ENCODE results near the gene FGGY.

Gene FGGY

DNA sequence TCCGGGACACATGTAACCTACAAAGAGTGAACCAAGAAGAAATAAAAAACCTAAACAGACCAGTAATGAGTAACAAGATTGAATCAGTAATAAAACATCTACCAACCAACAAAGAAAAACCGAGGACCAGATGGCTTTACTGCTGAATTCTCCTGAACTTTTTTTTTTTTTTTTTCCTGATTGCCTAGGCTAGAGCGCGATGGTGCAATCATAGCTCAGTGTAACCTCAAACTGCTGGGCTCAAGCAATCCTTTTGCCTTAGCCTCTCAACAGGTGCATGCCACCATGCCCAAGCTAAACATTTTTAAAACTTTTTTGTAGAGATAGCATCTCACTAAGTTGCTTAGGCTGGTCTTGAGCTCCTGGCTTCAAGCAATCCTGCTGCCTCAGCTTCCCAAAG is 11.2 kb upstream of the FGGY start:
- DNase-seq (ENCODE audit: low spot score) (no peak), ATAC-seq (ENCODE audit: low read depth) (no peak)
- no peaks in the 10 kb centered on the region for H3K4me1 ChIP-seq (ENCODE audit: insufficient read depth, poor library complexity, severe bottlenecking)
- H3K36me3 ChIP-seq (ENCODE audit: low read depth): no peaks in the 10 kb centered on the region
- H3K9me3 ChIP-seq (ENCODE audit: severe bottlenecking): no peaks in the 10 kb centered on the region
- no peaks in the 10 kb centered on the region for H3K27me3 ChIP-seq (ENCODE audit: insufficient read depth, poor library complexity, severe bottlenecking)
- no peak overlapping the region for H3K27ac ChIP-seq (ENCODE audit: poor library complexity, severe bottlenecking)
- TF ChIP-seq, protein P1, sequence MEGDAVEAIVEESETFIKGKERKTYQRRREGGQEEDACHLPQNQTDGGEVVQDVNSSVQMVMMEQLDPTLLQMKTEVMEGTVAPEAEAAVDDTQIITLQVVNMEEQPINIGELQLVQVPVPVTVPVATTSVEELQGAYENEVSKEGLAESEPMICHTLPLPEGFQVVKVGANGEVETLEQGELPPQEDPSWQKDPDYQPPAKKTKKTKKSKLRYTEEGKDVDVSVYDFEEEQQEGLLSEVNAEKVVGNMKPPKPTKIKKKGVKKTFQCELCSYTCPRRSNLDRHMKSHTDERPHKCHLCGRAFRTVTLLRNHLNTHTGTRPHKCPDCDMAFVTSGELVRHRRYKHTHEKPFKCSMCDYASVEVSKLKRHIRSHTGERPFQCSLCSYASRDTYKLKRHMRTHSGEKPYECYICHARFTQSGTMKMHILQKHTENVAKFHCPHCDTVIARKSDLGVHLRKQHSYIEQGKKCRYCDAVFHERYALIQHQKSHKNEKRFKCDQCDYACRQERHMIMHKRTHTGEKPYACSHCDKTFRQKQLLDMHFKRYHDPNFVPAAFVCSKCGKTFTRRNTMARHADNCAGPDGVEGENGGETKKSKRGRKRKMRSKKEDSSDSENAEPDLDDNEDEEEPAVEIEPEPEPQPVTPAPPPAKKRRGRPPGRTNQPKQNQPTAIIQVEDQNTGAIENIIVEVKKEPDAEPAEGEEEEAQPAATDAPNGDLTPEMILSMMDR (IDR thresholded peaks at IDR 0.05; ENCODE audit: poor library complexity, severe bottlenecking): no peak
- no peak overlapping the region for H3K4me3 ChIP-seq (ENCODE audit: severe bottlenecking)

DNA sequence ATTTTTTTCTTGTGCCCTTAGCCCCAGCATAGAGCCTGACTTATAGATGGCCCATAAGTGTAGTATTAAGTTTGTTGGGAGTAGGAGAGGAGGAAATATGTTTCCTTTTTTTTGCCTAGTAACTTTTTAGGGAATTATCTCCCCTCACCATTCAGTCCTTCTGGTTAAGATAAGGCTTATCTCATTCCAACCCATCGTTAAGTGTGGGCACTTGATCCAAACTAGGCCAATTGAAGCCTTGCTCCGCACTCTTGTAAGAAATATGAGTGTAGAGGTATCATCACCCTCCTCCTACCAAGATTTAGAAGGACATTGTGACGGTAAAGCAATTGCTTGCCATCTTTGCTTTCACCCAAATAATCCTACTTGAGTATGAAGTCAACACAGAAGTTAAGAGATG is 8.8 kb upstream of the FGGY start:
- no peak overlapping the region for H3K27ac ChIP-seq (ENCODE audit: poor library complexity, severe bottlenecking)
- ATAC-seq (ENCODE audit: low read depth) (no peak), DNase-seq (ENCODE audit: low spot score) (no peak)
- no peaks in the 10 kb centered on the region for H3K9me3 ChIP-seq (ENCODE audit: severe bottlenecking)
- no peak overlapping the region for H3K4me3 ChIP-seq (ENCODE audit: severe bottlenecking)
- no peaks in the 10 kb centered on the region for H3K36me3 ChIP-seq (ENCODE audit: low read depth)
- no peaks in the 10 kb centered on the region for H3K4me1 ChIP-seq (ENCODE audit: insufficient read depth, poor library complexity, severe bottlenecking)
- TF ChIP-seq, protein P1 (IDR thresholded peaks at IDR 0.05; ENCODE audit: poor library complexity, severe bottlenecking): no peak
- H3K27me3 ChIP-seq (ENCODE audit: insufficient read depth, poor library complexity, severe bottlenecking): no peaks in the 10 kb centered on the region

DNA sequence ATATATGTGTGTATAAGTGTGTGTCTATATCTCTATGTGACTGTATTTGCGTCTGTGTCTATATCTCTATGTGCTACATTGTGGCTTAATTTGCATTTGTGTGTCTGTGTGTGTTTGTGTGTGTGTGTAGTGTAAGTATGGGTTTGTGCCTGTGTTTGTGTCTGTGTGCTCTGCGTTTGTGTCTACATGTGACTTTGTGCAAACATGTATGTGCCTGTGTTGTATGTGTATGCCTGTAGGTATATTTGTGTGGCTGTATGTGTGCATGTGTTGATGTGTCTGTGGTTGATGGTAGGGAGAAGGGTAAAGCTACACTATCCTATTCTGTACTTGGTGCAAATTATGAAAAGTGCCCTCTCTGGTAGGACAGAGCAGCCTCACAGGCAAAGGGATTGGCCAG is 7.3 kb upstream of the FGGY start:
- Histone ChIP-seq H3K4me1 (ENCODE audit: insufficient read depth, poor library complexity, severe bottlenecking) (no peaks in the 10 kb centered on the region), H3K9me3 (ENCODE audit: severe bottlenecking) (no peaks in the 10 kb centered on the region), H3K27ac (ENCODE audit: poor library complexity, severe bottlenecking) (no peak overlapping the region), H3K4me3 (ENCODE audit: severe bottlenecking) (no peak overlapping the region), H3K27me3 (ENCODE audit: insufficient read depth, poor library complexity, severe bottlenecking) (no peaks in the 10 kb centered on the region), H3K36me3 (ENCODE audit: low read depth) (no peaks in the 10 kb centered on the region)
- TF ChIP-seq, protein P1 (IDR thresholded peaks at IDR 0.05; ENCODE audit: poor library complexity, severe bottlenecking): no peak
- no peak for DNase-seq (ENCODE audit: low spot score)
- no peak for ATAC-seq (ENCODE audit: low read depth)

DNA sequence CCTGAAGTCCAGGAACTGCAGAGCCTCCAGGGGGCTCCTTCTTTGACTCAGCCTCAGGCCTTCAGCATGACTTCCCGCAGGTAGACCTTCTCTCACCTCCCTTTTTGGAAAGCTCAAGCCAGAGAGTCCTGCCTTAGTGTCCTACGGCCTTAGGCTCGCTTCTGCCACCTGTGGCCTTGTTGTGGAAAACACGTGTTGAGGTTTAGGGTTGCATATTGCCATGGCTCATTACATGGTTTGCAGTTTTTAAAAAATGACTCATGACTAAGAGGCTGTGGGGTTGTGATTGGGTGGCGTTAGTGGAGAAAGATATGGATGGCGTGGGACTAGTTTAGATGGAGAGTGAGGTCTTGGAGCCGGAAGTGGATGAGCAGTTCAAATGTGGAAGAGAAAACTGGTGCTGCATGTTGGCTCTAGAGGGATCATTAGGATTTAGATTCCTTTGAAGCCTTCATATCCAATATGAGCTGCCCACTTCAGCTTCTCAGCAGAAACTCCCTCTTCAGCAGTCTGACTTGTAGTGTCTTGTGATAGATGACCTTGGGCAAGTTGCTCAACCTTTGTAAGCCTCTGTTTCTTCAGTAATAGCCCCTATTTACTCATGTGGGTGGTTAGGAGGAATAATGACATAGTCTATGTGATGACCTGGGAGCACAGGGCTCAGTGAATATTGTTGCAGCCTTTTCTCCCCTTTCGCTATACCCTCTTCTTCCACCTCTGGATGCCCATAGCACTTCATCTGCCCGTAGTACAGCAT is 6.5 kb upstream of the FGGY start:
- no peaks in the 10 kb centered on the region for H3K27me3 ChIP-seq (ENCODE audit: insufficient read depth, poor library complexity, severe bottlenecking)
- H3K9me3 ChIP-seq (ENCODE audit: severe bottlenecking): no peaks in the 10 kb centered on the region
- TF ChIP-seq, protein P1 (IDR thresholded peaks at IDR 0.05; ENCODE audit: poor library complexity, severe bottlenecking): peak; percentile 46
- peaks cover 5% of the 10 kb centered on the region for H3K4me1 ChIP-seq (ENCODE audit: insufficient read depth, poor library complexity, severe bottlenecking)
- H3K27ac ChIP-seq (ENCODE audit: poor library complexity, severe bottlenecking): no peak overlapping the region
- no peak overlapping the region for H3K4me3 ChIP-seq (ENCODE audit: severe bottlenecking)
- H3K36me3 ChIP-seq (ENCODE audit: low read depth): no peaks in the 10 kb centered on the region
- DNase-seq (ENCODE audit: low spot score) (no peak), ATAC-seq (ENCODE audit: low read depth) (peak; percentile 38; the same call in 1 of the 3 replicates)

DNA sequence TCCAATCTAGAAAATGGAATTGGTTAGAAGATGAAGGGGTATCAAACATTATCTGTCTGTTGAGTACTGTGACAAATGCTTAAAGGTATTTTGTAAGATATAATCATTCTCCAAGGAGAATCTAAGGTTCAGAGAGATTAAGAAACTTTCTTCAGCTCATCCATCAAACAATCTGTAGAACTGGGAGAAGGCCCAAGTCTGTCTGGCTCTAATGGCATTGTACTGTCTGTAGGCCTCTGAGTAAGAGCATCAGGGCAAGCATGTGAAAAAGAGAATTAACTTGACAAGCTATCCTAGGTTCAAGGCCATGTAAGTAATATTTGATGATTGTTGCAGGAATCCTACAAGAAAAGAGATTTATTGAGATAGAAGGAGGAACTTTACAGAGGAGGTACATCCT is 5.3 kb upstream of the FGGY start:
- DNase-seq (ENCODE audit: low spot score): no peak
- no peak overlapping the region for H3K4me3 ChIP-seq (ENCODE audit: severe bottlenecking)
- H3K27ac ChIP-seq (ENCODE audit: poor library complexity, severe bottlenecking): no peak overlapping the region
- no peaks in the 10 kb centered on the region for H3K36me3 ChIP-seq (ENCODE audit: low read depth)
- peaks cover 8% of the 10 kb centered on the region for H3K4me1 ChIP-seq (ENCODE audit: insufficient read depth, poor library complexity, severe bottlenecking)
- H3K27me3 ChIP-seq (ENCODE audit: insufficient read depth, poor library complexity, severe bottlenecking): no peaks in the 10 kb centered on the region
- TF ChIP-seq, protein P1 (IDR thresholded peaks at IDR 0.05; ENCODE audit: poor library complexity, severe bottlenecking): no peak
- ATAC-seq (ENCODE audit: low read depth): no peak
- no peaks in the 10 kb centered on the region for H3K9me3 ChIP-seq (ENCODE audit: severe bottlenecking)
